ENCODE results near the gene ARSD. TPM values are rescaled to one million over a fixed set of nuclear protein-coding genes. Genes with fewer than 3 reads are reported as not detected.
"Not testable (repeated sequence)": the region's sequence is repeated elsewhere in the genome, so short reads cannot be mapped to it uniquely, and the experiment has no call there.

Gene ARSD
- total RNA-seq, 1 donor from 2014 or later = 91.9 TPM

DNA sequence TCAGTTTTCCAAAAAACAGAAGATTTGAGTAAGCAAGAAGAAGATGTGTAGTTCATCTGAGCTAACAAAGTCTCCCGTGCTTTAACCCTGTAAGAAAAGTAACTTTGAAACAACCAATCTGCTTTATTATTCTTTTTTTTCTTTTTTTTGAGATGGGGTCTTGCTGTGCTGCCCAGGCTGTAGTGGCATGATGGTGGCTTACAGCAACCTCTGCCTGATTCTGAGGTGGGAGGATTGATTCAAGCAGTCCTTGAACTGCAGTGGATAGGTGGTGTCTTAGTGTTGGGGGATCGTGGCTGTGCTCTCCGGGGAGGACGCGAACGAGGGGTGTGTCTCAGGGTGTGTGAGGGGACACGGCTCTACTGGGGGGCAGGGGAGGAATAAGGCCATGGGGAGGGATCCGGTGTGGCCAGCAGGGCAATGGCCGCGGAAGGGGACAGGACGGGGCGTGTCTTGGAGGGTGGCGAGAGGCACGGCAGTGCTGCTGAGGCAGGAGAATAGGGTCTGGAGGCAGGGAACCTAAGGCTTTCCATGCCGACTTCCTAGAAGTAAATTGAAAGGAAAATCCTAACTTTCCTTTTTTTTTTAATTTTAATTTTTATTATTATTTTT lies 2.4 kb downstream of the ARSD start:
- Histone ChIP-seq H3K27ac (peak overlapping the region; percentile 97 to 99), H3K4me3 (no peak overlapping the region), H3K27me3 (no peaks in the 10 kb centered on the region), H3K9me3 (no peaks in the 10 kb centered on the region), H3K36me3 (peaks cover 6% of the 10 kb centered on the region in 2 donors), H3K4me1 (no peaks in the 10 kb centered on the region)
- intact Hi-C loops (cut with DNase I) = loop anchor here (5.0 kb wide), 2 partner anchors 234 to 771 kb away; partner anchors contain the start of gene CD99
- no peak for DNase-seq (ENCODE audit: low spot score in 2 of 2)
- TF ChIP-seq, protein P1, sequence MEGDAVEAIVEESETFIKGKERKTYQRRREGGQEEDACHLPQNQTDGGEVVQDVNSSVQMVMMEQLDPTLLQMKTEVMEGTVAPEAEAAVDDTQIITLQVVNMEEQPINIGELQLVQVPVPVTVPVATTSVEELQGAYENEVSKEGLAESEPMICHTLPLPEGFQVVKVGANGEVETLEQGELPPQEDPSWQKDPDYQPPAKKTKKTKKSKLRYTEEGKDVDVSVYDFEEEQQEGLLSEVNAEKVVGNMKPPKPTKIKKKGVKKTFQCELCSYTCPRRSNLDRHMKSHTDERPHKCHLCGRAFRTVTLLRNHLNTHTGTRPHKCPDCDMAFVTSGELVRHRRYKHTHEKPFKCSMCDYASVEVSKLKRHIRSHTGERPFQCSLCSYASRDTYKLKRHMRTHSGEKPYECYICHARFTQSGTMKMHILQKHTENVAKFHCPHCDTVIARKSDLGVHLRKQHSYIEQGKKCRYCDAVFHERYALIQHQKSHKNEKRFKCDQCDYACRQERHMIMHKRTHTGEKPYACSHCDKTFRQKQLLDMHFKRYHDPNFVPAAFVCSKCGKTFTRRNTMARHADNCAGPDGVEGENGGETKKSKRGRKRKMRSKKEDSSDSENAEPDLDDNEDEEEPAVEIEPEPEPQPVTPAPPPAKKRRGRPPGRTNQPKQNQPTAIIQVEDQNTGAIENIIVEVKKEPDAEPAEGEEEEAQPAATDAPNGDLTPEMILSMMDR (IDR thresholded peaks at IDR 0.05) = no peak

DNA sequence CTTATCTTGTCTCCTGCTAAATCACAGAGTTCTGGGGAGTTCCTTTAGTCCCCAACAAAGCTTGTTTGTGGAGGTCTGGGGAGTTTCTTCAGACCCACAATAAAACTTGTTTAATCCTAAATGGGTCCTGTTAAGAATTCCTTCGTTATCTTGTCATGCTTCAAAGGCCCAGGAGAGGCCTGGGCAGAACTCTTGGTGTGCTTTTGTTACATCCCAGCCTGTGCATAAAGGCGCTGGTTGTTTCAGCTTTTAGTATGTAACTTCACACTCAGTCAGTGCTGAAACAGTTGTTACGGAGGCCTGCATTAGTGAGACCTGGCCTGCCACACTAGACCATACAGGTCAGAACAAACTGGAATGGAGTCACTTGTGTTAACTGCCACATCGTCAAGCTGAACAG lies 2.9 kb downstream of the ARSD start:
- DNase-seq (ENCODE audit: low spot score in 2 of 2) = not testable (repeated sequence)
- intact Hi-C loops (cut with DNase I) = loop anchor here (5.0 kb wide), 2 partner anchors 234 to 771 kb away; partner anchors contain the start of gene CD99

DNA sequence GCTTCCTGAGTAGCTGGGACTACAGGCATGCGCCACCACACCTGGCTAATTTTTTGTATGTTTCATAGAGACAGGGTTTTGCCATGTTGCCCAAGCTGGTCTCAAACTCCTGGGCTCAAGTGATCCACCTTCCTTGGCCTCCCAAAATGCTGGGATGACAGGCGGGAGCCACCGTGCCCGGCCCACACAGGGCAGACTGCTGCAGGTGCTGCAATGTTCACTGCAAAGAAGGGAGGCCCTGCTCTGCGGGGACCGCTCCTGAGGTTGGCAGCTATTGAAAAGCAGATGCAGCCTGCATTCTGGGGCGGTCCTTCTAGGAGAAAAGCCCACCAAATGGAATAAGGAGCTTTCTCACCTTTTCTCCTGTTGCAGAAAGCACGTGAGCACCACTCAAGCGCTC lies 5.0 kb downstream of the ARSD start:
- intact Hi-C loops (cut with DNase I) = no loop called here
- H3K9me3 ChIP-seq = no peaks in the 10 kb centered on the region
- peaks cover 23 to 26% of the 10 kb centered on the region in 2 donors for H3K36me3 ChIP-seq
- no peak overlapping the region for H3K4me3 ChIP-seq
- TF ChIP-seq, protein P1 (IDR thresholded peaks at IDR 0.05) = no peak
- H3K27me3 ChIP-seq = no peaks in the 10 kb centered on the region
- no peaks in the 10 kb centered on the region for H3K4me1 ChIP-seq
- no peak for DNase-seq (ENCODE audit: low spot score in 2 of 2)
- H3K27ac ChIP-seq = no peak overlapping the region

More for the DNA sequence above, 2.9 kb downstream of the ARSD start:
- not testable (repeated sequence) for H3K9me3 ChIP-seq, H3K36me3 ChIP-seq, H3K4me3 ChIP-seq, H3K4me1 ChIP-seq, H3K27me3 ChIP-seq, H3K27ac ChIP-seq

DNA sequence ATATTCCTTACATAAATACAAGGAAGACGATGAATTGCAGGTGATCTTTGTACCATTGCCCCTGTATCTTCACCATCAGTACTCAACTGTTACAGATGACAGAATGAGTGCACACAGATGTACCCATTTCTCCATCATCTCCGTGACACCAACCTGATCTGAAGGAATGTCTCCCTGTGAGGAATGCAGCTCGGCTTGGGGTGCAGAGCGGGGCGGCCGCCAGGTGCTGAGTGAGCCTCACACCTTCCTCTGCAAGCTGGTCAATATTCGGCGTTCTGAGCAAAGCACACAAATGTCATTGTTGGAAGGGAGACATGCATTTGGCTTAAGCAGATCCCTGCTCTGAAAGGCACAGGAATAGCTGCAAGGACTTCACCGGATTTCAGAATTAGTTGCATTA lies 7.4 kb downstream of the ARSD start:
- Histone ChIP-seq H3K36me3 (peaks cover 29 to 40% of the 10 kb centered on the region in 2 donors), H3K27me3 (no peaks in the 10 kb centered on the region), H3K9me3 (no peaks in the 10 kb centered on the region), H3K27ac (no peak overlapping the region), H3K4me3 (no peak overlapping the region), H3K4me1 (no peaks in the 10 kb centered on the region)
- intact Hi-C loops (cut with DNase I) = no loop called here
- DNase-seq (ENCODE audit: low spot score in 2 of 2) = no peak
- TF ChIP-seq, protein P1 (IDR thresholded peaks at IDR 0.05) = no peak

DNA sequence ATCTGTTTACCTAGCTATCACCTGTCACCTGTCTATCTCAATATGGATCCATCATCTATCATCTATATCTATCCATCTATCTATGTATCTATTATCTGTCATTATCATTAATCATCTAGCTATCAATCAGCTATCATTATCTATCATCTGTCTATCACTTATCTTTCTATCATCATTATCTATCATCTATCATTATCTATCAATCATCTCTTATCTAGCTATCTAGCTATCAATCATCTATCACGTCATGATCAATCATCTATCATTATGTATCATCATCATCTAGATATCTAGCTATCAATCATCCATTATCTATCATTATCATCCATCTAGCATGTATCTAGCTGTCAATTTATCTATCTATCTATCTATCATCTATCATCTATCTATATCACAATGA lies 7.9 kb downstream of the ARSD start:
- no peak for DNase-seq (ENCODE audit: low spot score in 2 of 2)
- Histone ChIP-seq H3K4me3 (no peak overlapping the region), H3K27me3 (no peaks in the 10 kb centered on the region), H3K4me1 (no peaks in the 10 kb centered on the region), H3K27ac (no peak overlapping the region), H3K9me3 (no peaks in the 10 kb centered on the region), H3K36me3 (peaks cover 31 to 40% of the 10 kb centered on the region in 2 donors)
- TF ChIP-seq, protein P1 (IDR thresholded peaks at IDR 0.05) = no peak
- intact Hi-C loops (cut with DNase I) = no loop called here

DNA sequence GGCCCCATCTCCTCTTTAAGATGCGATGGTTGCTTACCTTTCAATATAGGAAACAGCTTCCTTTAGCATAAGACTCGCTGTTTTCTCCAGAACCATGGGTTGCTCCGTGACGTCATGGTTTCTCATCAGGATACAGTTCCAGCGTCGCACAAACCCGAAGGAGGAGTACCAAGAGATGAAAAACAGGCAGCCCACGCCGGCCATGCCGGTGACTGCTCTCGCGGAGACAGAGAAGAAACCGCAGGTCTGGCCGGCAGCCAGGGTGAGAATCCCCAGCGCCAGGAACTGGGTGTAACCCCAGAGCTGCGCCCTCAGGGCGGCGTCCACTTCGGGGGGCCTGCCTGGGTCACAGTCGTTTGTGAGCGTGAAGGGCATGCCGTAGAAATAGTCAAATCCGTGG lies 11.4 kb downstream of the ARSD start:
- Histone ChIP-seq H3K36me3 (peaks cover 39 to 51% of the 10 kb centered on the region in 2 donors), H3K27me3 (no peaks in the 10 kb centered on the region), H3K27ac (no peak overlapping the region), H3K4me1 (no peaks in the 10 kb centered on the region), H3K4me3 (no peak overlapping the region), H3K9me3 (no peaks in the 10 kb centered on the region)
- no peak for DNase-seq (ENCODE audit: low spot score in 2 of 2)
- TF ChIP-seq, protein P1 (IDR thresholded peaks at IDR 0.05) = no peak
- intact Hi-C loops (cut with DNase I) = no loop called here

Measured in ascending aorta (tissue), 2 donors.